ENCODE results near the gene PERM1.

- TF ChIP-seq CTCF (IDR thresholded peaks at IDR 0.05), result no peak
- no peak for TF ChIP-seq POLR2A (IDR thresholded peaks at IDR 0.05)
- no peak for TF ChIP-seq POLR2AphosphoS5 (IDR thresholded peaks at IDR 0.05)
Measured at GRCh38 chr1:964691-965525, 17.0 kb downstream of the PERM1 start.

All from upper lobe of left lung (tissue), 4 donors.